ENCODE results near the gene EML6.

Gene EML6

DNA sequence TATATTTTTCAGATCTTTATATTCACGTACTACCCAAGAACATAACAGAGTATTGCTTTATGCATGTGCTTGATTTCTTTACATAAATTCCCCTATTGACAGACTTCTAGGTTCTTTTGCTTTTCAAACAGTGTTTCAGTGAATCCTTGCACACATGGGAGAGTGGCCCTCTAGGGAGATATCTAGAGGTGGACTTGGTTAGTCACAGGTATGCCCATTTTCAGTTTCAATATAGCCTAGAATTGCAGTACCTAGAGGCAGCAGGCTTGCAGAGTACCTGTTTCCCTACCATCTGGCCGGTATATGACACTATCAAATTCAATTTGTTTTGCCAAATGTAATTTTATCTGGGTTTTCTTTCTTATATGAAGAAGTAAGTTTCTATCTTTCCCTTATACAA is 36.8 kb downstream of the EML6 start:
- DNase-seq: no peak

- DNase-seq: no peak
These were observed 40.3 kb downstream of the EML6 start for GRCh38 chr2:54763636-54764291.

- DNase-seq: no peak
These were observed 44.5 kb downstream of the EML6 start for GRCh38 chr2:54767921-54768320.

DNA sequence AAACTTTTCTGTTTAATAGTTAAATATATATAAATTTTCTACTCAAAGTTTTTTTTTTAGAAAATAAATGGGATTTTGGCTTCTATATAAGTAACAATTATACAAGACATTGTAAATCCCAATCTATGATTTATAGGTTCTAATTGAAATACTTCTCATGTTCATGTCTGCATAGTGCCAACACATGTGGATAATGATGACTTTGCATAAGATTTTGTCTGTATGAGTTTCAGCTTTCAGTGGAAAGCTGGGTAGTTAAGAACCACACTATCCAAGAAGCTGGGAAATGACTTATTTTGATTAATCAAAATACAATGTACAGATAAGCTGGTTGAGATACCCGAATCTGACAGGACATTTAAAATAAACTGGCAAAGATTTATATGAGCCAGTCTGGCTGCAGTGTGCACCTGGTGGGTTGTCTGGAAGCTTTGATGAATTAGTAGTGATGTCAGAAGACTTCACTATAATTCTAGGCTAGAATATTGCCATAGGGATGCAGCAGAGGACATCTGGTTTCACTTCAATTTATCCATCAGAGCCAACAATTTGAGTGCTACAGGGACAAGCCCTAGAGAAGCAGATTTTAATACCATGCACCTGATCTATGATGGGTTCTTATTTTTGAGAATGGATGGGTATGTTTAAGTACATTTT is 45.4 kb downstream of the EML6 start:
- no peak for DNase-seq

DNA sequence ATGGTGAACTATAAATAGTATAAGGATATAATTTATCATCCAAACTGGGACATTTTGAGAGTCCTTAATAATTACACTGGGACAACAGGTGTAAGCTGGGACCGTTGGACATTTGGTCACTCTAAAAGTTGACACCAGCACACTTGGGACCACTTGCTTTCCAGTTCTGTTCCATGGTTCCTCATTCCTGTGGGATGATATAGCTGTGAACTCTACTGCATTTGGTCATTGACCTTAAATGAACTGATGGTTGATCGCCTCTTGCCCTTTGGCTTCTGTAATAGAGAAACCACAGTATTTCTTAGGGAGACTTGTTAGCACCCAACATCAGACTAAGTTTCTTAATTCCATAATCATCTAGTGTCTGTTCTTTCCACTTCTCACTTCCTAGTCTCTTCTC is 46.7 kb downstream of the EML6 start:
- DNase-seq: no peak

- DNase-seq: no peak
These were observed 47.2 kb downstream of the EML6 start for GRCh38 chr2:54770676-54771075.

- DNase-seq: no peak
These were observed 47.9 kb downstream of the EML6 start for GRCh38 chr2:54771166-54771885.

- no peak for DNase-seq
These were observed 48.6 kb downstream of the EML6 start for GRCh38 chr2:54772110-54772509.

GRCh38 chr2:54772531-54772930 is 49.1 kb downstream of the EML6 start:
- DNase-seq: no peak

DNA sequence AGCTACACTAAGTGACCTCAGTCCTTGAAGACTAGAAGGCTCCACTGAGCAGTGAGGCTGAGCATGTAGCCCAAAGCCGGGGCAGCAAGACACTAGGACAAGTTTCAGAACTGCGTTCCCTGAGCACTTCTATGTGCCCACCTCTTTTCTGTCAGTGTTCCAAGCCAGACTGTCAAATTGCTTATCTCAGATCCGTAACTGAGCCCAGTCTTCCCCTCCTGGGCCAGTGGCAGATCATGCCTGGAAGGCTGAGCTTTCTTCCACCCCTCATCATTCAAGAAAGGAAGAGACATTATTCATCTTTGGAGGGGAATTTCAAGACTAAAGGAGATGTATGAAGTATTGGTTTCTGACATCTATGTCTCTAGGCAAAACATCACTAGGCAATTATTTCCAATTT is 49.8 kb downstream of the EML6 start:
- no peak for DNase-seq

DNA sequence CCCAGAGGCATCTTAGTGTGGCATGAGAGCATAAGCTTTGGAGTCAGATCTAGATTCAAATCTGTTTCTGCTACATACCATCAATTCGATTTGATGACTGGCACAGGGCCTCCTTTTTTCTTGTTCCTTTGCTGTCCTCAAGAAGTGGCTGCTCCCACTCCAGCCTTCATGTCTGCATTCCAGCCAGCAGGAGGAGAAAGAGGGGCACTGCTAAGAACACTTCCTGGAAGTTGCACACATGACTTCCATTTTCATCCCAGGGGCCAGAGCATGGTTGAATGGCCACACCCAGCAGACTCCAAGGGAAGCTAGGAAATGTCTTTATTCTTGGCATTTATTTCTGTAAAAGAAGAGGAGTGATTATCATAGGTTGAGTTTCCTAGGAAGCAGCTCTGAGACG is 50.4 kb downstream of the EML6 start:
- no peak for DNase-seq

GRCh38 chr2:54775710-54776109 is 52.2 kb downstream of the EML6 start:
- DNase-seq: no peak

DNA sequence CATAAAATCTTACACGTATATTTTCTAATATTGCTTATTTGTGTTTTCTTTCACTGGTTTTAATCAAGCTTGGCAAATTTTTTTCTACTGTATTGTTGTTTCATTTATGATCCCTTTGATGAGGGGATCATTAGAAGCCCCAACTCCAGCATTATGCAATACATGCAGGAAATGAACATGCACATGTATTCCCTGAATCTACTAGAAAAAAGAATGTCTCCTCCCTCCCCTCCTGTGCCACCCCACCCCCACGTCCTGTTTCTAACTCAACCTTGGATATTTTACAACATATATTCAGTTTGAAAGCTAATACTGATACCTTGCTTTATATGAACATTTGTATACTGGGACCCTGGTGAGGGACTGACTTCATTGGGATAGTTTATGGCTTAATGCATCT is 53.0 kb downstream of the EML6 start:
- no peak for DNase-seq

- DNase-seq: no peak
These were observed 59.9 kb downstream of the EML6 start for GRCh38 chr2:54783349-54783748.

DNA sequence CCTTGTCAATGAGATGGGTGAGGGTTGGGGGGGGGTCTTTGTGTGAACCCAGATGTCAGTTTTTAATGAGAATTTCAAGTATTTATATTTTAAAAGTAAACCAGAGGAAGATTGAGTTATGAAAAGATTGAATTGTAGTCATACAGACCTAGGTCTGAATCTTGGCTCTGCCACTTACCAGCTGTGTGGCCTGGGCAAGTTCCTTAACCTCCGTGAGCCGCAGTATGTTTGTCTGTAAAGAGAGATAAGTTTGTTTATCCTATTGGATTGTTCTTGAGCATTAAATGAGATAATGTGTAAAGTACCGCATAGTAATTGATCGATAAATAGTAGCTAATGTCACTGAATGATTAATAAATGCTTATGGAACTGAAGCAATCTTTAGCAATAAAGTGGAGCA is 63.8 kb downstream of the EML6 start:
- no peak for DNase-seq

DNA sequence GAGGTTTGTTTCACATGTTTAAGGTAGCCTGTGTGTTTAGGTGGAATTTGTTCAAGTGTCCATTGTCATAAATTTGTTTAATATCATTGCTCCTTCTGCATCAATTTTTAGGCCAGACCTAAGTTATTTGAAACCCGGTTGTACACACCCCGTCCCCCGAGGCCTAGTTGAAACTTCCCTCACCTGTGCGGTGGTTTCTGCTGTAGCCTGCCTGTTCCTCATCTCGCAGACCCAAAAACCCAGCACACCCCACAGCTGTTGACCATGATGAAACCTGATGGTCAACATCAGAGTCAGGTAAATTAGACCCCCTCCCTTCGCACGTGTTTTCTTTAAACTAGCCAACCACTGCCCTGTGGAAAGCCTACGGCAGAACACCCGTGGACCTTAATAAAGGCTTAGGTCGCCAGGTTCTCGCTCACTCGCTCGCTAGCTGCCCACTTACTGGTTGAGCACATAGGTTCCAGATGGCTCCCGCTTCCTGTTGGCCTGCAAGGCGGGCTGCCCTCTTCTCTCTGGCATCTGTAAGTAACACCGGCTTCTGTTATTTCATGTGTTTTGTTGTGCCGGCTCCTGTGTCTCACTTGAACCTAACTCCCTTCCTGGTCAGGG is 64.4 kb downstream of the EML6 start:
- no peak for DNase-seq

DNA sequence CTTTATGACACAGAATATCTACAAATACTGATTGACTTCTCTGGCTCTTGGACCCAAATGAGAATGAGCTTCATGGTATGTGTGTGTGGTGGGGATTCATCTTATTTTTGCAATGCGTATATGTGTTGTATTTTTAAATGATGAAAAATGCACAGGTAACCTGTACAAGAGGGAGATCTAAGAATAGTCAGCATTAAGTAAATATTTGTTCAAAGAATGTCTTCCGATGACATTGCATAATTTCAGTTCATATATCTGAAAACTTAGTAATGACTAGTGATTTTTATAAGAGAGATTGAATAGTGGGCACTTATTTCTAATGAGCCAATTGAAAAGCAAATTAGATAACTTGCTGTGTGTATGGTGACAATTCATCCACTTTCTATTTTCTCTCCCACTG is 66.4 kb downstream of the EML6 start:
- no peak for DNase-seq

DNA sequence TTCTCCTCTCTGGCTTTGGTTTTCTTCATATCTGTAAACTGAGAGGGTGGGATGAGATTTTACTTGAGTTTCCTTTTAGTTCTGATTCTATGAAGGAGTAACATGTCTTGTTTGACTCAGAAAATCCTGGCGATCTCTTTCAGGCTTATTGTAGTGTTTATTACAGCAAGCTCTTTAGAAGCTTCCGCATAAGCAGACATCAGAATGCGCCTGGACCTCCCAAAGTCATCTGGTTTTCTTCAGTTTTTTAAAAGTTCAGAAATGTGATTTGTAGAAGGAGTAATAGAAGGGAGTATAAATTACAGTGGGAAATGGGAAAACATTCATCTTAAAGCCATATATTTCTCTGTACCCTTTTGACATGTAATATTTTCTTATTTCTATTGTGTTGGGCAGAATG is 68.4 kb downstream of the EML6 start:
- DNase-seq: no peak

DNA sequence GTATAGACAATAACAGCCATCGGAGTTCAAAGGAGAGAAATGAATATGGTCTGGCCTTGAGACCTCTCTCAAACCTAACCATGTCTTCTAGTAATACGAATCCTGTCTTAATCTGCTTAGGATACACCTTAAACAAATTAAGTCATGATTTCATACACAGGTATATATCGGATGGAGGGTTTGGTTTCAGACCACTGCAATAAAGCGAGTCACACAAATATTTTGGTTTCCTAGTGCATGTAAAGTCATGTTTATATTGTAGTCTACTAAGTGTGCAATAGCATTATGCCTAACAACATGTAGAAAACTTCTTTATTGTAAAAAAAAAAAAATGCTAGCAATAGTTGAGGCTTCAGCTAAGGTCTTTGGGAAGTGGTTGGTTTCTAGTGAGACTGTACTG is 73.8 kb downstream of the EML6 start:
- no peak for DNase-seq

- no peak for DNase-seq
These were observed 77.9 kb downstream of the EML6 start for GRCh38 chr2:54801352-54801751.

GRCh38 chr2:54803783-54804751 is 80.6 kb downstream of the EML6 start:
- DNase-seq: no peak

DNA sequence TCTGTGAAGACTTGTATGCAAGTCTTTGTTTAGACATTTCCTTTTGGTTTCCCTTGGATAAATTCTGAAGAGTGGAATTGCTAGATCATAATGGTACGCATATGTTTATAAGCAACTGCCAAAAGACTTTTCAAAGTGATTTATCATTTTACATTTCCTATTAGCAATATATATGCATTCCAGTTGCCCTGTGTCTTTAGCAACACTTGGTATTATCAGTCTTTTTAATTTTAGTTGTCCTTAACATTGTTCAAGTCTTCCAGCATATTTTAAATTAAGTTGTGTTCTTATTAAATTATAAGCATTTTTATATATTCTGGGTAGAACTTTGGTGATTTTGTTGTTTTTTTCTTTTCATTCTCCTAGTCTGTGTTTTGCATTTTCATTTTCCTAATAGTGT is 81.8 kb downstream of the EML6 start:
- DNase-seq: no peak

GRCh38 chr2:54806975-54807374 is 83.5 kb downstream of the EML6 start:
- DNase-seq: no peak

All from DMS79 (cell line).